ENCODE results near the gene KCNH1.

KCNH1 gene

GRCh38 chr1:210794445-210794844 lies 339.5 kb downstream of the KCNH1 start:
- no peak for DNase-seq

GRCh38 chr1:210792250-210793102 lies 341.5 kb downstream of the KCNH1 start:
- no peak for DNase-seq

DNA sequence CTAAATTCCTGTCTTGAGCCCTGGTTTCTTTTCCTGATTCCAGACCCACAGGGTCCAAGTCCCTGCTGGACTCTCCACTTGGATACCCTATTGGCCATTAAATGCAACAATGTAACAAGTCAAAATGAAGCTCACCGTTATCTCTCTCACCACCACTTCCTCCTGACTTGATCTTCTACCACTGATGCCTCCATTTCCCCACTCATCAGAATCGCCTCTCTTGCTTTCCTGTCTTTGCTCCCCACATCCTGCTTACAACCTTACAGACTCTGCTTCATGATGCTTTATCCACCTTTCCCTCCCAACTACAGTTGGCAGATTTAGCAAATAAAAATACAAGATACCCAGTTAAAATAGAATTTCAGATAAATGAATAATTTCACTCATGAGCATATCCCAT lies 343.8 kb downstream of the KCNH1 start:
- DNase-seq: no peak

- DNase-seq: no peak
These were observed 346.1 kb downstream of the KCNH1 start for GRCh38 chr1:210787800-210788199.

GRCh38 chr1:210786546-210786945 lies 347.4 kb downstream of the KCNH1 start:
- DNase-seq: no peak

DNA sequence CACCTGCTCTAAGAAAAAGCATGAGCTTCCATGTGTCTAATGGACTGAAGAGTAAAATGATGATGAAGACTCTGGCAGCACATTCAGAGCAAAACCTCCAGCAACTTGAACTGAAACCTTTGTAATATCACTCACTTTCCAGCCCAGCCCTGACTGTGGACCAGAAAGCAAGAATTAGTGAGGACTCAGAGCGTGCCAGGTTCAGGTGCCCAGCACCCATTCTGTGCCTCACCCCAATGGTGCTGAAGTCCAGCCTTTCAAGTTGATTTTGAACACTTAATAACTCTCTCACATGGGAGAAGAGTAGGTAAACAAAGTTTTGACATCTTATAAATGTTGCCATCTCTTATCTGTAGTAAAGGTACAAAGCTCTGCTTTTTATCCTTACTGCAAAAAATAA lies 350.0 kb downstream of the KCNH1 start:
- DNase-seq: no peak

DNA sequence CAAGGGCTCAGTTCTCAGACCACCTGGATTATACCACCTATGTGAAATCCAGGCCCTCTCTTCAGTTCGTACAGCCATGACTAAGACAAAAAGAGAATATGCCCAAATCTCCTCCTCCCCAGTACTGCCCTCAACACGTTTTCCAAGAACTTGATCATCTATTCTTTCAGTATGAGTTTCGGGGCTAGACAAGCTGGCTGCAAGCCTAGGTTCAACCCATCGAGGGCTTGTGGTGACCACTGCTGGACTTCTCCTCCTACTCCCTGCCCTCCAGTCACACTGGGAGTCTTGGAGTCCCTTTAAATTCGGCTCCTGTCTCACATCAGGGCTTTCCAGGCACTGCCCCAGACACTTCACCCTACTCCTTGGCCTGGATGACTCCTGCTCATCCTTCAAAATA lies 352.3 kb downstream of the KCNH1 start:
- no peak for DNase-seq

DNA sequence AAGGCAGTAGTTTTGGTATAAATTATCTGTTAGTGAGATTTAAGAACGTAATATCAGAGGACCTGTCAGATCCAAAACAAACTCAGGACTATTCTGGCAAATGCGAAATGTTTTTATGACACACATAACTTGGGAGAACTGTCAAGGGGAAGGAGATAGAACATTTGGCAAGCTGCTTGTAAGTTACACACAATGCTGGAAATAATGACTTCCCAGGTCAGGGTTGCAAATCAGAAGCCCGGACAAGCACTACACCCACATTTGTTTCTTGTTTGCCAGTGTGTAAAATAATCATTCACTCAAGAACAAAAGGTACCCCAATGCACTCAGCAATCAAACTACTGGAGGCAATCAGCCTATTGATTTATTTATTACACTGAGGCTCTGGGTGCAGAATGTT lies 354.7 kb downstream of the KCNH1 start:
- no peak for DNase-seq

GRCh38 chr1:210777914-210778313 lies 356.0 kb downstream of the KCNH1 start:
- no peak for DNase-seq

GRCh38 chr1:210776712-210777111 lies 357.2 kb downstream of the KCNH1 start:
- DNase-seq: no peak

- DNase-seq: no peak
These were observed 358.7 kb downstream of the KCNH1 start for GRCh38 chr1:210775289-210775688.

- DNase-seq: no peak
These were observed 360.5 kb downstream of the KCNH1 start for GRCh38 chr1:210773450-210773849.

DNA sequence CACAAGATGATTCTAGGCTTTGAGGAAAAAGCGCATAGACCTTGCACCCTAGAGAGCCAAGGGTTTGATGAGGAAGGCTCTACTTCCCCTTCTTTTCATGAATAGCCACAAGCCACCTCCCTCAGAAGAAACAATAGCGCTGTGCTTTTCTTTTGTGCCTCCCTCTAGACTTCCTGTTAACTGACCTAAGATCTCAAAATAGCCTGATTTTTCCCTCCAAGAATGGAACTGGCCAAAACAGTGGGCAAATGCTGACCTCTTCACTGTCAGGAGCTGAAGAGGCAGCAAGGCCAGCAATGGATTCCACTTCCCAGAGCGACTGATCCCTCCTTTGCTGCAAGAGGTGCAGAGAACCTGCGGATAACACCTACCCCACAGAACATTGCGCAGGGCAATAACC lies 362.8 kb downstream of the KCNH1 start:
- DNase-seq: no peak

GRCh38 chr1:210770396-210770984 lies 363.5 kb downstream of the KCNH1 start:
- DNase-seq: no peak

DNA sequence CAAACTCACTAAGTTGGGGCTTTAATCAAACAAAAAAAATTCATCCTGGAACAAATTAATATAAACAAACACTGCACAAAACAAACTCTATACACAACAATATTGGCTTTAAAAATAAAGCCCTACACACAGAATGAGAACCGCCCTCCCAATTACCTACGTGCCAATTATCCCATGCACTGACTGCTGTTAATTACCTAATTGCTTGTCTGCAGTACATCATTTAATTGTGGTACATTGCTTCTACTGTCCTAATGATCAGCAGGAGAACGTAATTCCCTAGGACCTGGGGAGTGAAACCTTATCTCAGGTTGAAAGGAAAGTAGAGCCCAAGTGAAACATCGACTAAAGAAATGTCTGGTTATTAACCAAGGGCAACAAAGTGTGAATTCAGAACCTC lies 364.5 kb downstream of the KCNH1 start:
- no peak for DNase-seq

DNA sequence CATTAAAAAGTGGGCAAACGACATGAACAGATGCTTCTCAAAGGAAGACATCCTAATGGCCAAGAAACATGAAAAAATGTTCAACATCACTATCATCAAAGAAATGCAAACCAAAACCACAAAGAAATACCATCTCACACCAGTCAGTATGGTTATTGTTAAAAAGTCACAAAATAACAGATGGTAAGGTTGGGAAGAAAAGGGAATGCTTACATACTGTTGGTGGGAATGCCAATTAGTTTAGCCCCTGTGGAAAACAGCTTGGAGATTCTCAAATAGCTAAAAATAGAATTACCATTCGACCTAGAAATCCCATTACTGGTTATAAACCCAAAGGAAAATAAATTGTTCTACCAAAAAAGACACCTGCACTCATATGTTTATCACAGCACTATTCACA lies 369.4 kb downstream of the KCNH1 start:
- DNase-seq: no peak

DNA sequence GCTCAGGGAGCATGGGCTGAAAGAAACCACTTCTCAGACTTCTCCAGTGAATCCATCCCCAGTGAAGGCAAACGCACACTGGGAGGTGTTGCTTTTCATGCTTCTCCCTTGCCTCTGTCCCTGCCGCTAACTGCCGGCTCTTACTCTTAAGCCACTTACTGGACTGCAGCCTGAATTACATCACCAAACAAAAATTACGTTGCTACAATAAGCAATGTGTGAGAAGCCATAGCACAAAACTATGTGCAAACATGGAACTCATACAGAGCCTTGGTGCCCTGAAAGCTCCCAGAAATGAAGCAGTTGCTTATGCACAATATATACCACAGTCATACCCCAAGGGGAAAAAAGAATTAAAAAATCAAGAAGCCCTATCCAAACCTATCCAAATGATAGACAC lies 375.2 kb downstream of the KCNH1 start:
- DNase-seq: no peak

DNA sequence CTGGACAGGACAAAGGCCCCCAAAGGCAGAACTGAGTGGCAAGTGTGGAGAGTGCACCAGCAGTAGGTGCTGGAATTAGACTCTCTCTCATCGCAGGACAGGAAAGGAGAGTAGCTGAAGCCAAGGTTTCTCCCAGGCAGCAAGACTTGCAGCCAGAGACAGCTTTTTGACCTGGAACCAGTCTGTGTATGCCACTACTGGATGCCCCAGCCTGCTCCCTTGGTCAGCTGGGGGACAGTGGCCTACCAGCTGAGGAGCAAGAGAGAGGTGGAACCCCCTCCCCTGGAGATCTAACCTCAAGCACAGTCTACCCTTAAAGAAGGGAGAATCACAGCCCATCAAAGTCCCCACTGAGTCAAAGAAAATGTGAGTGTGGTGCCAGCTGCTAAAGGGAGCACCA lies 375.7 kb downstream of the KCNH1 start:
- DNase-seq: no peak

- no peak for DNase-seq
These were observed 376.3 kb downstream of the KCNH1 start for GRCh38 chr1:210757677-210758076.

- no peak for DNase-seq
These were observed 377.8 kb downstream of the KCNH1 start for GRCh38 chr1:210755991-210756659.

DNA sequence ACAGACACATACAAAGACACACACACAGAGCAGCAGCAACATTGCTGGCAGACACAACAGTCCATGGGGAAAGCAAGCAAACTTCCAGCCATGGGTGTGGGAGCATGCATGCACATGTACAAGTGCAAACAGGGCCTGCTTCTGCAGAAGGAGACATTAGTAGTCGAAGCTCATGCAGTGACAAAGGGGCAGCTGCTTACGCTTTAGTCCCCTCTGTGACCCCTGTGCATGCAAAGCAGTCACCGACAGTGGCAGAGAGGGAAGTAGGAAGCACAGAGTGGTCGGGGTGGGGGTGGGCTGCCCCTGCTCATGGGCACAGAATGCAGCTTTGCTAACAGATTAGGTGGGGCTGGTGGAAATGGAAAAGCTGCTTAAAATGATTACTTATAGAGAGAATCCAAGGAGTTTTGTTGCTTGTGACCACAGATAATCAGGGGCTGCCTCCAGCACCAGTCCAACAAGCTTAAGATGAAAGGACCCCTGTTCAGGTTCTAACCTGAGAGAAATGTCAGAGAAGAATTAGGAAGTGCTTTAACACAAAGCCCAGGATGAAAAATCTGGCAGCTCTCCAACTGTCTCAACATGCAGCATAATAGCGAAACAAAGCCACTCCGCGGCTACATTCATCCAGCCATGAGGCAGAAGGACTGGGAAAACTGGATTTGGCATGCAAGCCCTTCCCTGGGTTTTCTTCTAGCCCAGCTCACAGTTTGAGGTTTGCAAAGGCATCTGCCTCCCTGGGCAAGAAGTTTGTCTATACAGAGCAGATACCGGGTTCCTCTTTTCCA lies 378.9 kb downstream of the KCNH1 start:
- peak; percentile 27 to 72 for DNase-seq

DNA sequence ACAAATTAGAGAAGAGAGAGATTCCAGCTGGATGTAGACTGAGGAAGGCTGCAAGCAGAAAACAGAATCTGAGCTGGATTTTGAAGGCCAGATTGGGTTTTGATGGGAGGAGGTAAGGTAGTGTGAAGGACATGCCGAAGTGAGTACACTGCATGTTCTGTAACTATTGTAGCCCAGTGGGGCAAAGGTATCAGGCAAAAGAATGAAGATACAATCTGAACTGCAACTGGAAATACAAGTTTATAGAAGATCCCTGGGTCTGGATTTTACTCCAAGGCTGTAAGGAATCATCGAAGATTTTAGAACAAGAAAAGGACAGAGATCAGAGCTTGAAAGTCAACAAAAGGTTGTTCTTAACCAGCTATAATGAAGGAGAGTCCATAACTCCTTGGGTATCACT lies 382.0 kb downstream of the KCNH1 start:
- DNase-seq: no peak

DNA sequence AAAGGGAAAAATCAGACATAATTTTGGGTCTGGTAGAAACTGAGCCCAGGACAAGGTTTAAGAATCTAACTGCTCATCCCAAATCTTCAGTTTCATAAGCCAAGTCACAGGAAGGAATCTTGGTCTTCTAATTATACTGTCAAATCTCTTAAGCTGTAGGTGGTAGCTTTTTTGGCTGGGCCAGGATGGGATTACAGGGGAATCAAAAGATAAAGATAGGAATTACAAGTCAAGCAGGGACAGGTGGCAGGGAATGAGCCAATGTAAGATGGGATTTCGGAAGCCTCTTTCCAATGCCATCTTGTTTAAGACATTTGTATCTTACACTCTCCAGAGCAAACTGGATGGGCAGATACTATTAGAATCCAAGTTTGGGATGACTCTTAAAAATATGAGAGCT lies 383.5 kb downstream of the KCNH1 start:
- no peak for DNase-seq
